ENCODE data around the gene SEC16B.

SEC16B gene

GRCh38 chr1:177941976-177942375 is 27.9 kb downstream of the SEC16B start:
- DNase-seq (ENCODE audit: low read depth), result no peak

GRCh38 chr1:177940682-177941081 is 29.2 kb downstream of the SEC16B start:
- DNase-seq (ENCODE audit: low read depth), result no peak

- peak; percentile 49 for DNase-seq (ENCODE audit: low read depth)
These were observed 31.9 kb downstream of the SEC16B start for GRCh38 chr1:177937931-177938330.

- DNase-seq (ENCODE audit: low read depth), result no peak
These were observed 32.6 kb downstream of the SEC16B start for GRCh38 chr1:177937174-177937770.

GRCh38 chr1:177935638-177936415 is 34.0 kb downstream of the SEC16B start:
- no peak for DNase-seq (ENCODE audit: low read depth)

DNA sequence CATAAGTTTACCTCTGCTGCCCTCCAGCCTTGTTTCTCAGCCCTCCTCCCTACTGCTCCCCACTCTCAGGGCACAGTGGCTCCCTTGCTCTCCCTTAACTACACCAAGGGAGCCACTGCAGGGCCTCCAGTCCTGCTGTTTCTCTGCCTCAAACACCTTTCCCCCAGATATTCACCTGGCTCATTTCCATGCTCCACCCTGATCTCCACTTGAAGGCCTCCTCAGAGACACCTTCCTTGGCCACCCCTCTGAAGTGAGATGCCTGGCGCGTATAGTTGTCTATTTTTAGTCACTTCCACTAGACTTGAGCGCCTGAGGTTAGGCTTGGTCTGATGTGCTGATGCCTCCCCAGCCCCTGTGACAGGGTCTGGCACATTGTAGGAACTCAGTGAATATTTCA is 34.9 kb downstream of the SEC16B start:
- DNase-seq (ENCODE audit: low read depth), result no peak

GRCh38 chr1:177934461-177934860 is 35.4 kb downstream of the SEC16B start:
- DNase-seq (ENCODE audit: low read depth), result no peak

DNA sequence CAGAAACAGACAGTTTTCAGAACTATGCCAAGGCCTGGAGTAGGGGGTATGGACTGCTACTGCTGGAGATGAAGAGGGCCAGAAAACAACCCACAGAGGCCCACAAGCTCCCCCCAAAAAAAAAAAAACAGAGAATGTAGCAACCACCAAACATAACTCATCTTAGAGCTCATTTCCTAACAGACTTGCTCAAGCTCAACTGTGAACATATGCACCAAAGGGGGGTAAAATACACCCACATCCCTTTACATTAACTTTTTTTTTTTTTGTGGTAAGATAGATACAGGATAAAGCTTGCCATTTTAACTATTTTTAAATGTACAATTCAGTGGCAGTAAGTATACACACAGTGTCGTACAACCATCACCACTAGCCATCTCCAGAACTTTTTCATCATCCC is 36.0 kb downstream of the SEC16B start:
- no peak for DNase-seq (ENCODE audit: low read depth)

- DNase-seq (ENCODE audit: low read depth), result no peak
These were observed 37.7 kb downstream of the SEC16B start for GRCh38 chr1:177932123-177932522.

- DNase-seq (ENCODE audit: low read depth), result no peak
These were observed 40.9 kb downstream of the SEC16B start for GRCh38 chr1:177928952-177929351.

- DNase-seq (ENCODE audit: low read depth), result no peak
These were observed 41.7 kb downstream of the SEC16B start for GRCh38 chr1:177928194-177928593.

DNA sequence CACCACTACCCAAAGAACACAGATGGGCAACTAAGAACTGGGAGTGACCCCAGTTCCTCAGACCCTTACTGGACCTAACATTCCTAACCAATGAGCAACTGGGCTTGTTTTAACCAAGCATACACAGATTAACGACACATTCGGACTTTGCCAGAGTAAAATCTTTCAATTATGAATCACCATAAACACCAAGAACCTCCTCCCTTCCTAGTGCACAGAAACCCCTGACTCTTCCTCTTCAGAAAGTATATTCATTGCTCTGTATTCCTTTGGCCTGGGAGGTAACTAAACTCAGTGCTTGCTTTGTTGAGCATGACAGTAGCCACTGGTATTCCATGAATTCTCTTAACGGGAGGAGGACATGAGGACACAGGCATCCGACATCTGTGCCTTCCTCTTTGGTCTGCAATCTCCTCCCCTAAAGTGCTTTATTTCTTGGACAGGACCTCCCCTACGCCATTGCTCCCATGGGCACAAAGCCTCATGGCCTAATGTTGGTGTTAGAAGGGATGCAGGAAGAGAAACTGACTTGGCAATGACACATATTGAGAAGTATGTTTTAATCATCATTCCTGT is 42.7 kb downstream of the SEC16B start:
- DNase-seq (ENCODE audit: low read depth), result peak; percentile 95

- no peak for DNase-seq (ENCODE audit: low read depth)
These were observed 43.7 kb downstream of the SEC16B start for GRCh38 chr1:177926201-177926600.

GRCh38 chr1:177925006-177925405 is 44.9 kb downstream of the SEC16B start:
- DNase-seq (ENCODE audit: low read depth), result no peak

DNA sequence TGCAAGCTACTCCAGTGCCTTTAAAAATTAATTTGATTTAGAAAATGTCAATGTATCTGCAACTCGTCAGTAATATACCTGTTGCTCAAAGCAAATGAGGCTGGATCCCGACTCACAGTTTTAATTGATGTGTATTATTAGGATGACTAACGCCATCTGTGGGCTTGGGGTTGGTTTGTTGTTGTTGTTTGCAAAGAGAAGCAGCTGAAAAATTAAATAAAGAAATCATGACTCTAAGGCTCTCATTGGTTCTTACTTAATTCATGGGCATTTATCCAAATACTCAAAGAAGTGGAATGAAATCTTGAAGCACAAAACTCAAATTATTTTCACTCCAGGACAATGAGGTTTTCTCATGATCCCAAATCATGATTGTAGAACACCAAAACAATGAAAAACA is 46.4 kb downstream of the SEC16B start:
- DNase-seq (ENCODE audit: low read depth), result no peak

- DNase-seq (ENCODE audit: low read depth), result no peak
These were observed 47.6 kb downstream of the SEC16B start for GRCh38 chr1:177922209-177922608.

GRCh38 chr1:177921590-177921989 is 48.3 kb downstream of the SEC16B start:
- no peak for DNase-seq (ENCODE audit: low read depth)

DNA sequence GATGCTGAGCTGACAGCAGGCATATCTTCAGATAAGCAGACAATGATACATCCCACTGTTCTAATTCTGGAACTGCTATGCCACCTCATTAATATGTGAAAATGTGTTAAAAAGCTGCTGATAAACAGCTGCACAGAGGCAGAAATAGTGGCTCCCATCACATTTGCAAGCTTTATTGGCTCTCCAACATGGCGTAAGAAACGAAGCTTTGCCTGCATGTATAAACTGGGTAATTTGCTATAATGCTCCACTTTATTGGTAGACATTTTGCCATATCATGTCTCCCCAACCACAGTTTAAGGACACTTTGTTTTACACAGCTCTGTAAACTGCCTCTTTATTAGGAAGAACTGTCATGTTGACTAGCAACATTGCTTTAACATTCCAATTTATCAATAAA is 49.8 kb downstream of the SEC16B start:
- no peak for DNase-seq (ENCODE audit: low read depth)

DNA sequence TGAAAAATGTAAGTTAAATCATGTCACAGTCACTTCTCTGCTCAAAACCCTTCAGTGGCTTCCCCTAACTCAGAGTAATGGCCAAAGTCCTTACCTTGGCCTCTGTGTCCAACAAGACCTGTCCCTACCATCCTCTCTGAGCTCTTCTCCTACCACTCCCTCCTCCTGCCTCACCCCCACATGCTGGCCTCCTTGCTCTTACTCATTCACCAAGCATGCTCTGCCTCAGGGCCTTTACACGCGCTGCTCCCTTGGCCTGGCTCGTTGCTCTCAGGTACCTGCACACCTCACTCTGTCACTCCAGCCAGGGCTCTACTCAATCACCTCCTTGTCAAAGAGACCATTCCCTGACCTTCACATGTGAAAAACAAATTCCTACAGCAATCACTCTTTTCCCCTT is 54.2 kb downstream of the SEC16B start:
- no peak for DNase-seq (ENCODE audit: low read depth)

GRCh38 chr1:177914603-177915002 is 55.3 kb downstream of the SEC16B start:
- no peak for DNase-seq (ENCODE audit: low read depth)

DNA sequence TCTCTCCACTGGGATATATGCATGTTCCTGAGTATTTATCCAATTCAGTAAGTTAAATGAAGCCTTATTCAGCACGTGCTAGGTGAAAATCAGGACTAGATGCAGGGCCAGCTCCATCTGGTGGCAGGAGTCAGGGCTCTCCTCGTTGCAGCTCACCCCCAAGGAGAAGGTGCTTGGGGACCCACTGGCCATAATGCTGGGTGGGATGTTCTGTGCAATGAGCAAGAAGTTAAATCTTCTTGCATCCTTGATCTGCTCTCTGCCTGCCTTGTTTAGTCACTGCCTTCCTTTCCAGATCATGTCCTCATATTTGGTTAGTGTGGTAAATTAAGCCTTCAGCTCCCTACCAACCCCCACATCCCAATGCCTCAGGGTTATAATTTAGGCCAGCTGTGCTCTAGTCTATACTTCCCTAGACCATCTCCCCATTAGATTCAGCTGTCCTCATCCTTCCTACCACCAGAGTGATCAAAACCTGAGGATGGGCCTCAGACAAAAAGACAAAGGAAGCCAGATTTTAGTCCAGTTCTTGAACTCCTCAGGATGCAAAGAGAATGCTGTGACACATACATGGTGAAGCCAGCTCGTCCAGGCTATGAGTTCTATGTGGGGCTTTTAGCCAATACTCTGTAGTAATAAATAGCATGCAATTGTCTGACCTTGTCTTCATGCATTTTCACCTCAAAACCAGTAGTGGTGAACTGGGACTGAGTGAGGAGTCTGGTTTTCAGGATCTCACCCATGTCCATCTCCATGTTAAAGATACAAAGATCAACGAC is 55.9 kb downstream of the SEC16B start:
- DNase-seq (ENCODE audit: low read depth), result no peak

- no peak for DNase-seq (ENCODE audit: low read depth)
These were observed 56.9 kb downstream of the SEC16B start for GRCh38 chr1:177912991-177913390.

DNA sequence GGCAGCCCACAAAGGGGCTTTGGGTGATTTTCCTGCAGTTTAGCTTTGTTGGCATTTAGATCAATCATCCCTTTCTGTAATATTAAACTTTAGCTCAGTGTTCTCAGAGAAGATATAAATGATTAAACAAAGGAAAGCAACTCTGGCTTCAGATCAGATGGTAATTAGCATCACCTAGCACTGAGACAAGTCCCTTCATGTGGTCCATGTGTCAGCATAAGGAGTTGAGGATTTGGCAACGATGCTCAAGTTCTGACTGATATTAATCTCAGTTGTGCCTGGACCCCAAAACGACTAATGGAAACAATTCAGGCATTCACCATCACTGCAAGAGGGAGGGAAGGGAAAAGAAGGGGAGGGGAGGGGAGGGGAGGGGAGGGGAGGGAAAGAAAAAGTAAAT is 60.4 kb downstream of the SEC16B start:
- DNase-seq (ENCODE audit: low read depth), result no peak

Data from HS-5 (cell line).